ES-I3 (cell line): ENCODE results near the gene GOLT1B.
A peak's percentile ranks its signal among the peaks of the same experiment; 100 is the strongest.
"Not testable (repeated sequence)": the region's sequence is repeated elsewhere in the genome, so short reads cannot be mapped to it uniquely, and the experiment has no call there.

Experiments used
- H3K36me3 ChIP-seq: 2 replicates; pipeline ENCODE4 v1.6.1; 2013; ENCODE audit warnings: mild to moderate bottlenecking, low read length, control low read depth, moderate library complexity; ENCODE audit not compliant: insufficient read depth
- H3K4me1 ChIP-seq: 2 replicates; pipeline ENCODE4 v1.6.1; 2013; ENCODE audit warnings: mild to moderate bottlenecking, control low read depth, low read length; ENCODE audit not compliant: insufficient read depth
- H3K9ac ChIP-seq: 2 replicates; pipeline ENCODE4 v1.6.1; 2013; ENCODE audit warnings: low read depth, mild to moderate bottlenecking, low read length, moderate library complexity
- H3K9me3 ChIP-seq: 2 replicates; pipeline ENCODE4 v1.6.1; 2013; ENCODE audit warnings: mild to moderate bottlenecking, low read length, moderate library complexity; ENCODE audit not compliant: control insufficient read depth, insufficient read depth

The GOLT1B gene

GRCh38 chr12:21501258-21502163 lies at the start of gene GOLT1B, which contains the start of gene RECQL:
TSS of gene GOLT1B (plus strand) at chr12:21501789. CDS start at chr12:21501924, 135 bp downstream.
TSS of gene RECQL (minus strand) at chr12:21501635. CDS start at chr12:21499570, 2,065 bp downstream.
- Histone ChIP-seq H3K9me3 (no peaks in the 10 kb centered on the region), H3K9ac (peak within 1 kb of the TSS; percentile 79), H3K36me3 (peaks cover 12% of the 10 kb centered on the region; the same call in 1 of the 2 replicates), H3K4me1 (0 out of 2 replicates have a peak, but pooled peaks cover 4% of the 10 kb centered on the region)

- no peaks in the 10 kb centered on the region for H3K36me3 ChIP-seq
- no peak overlapping the region for H3K9ac ChIP-seq
Observed at GRCh38 chr12:21453312-21453852, 48.2 kb upstream of the GOLT1B start.

GRCh38 chr12:21456291-21456780 lies 45.3 kb upstream of the GOLT1B start:
- Histone ChIP-seq H3K9me3 (no peaks in the 10 kb centered on the region), H3K4me1 (no peaks in the 10 kb centered on the region), H3K9ac (no peak overlapping the region), H3K36me3 (no peaks in the 10 kb centered on the region)

More at GRCh38 chr12:21453312-21453852, 48.2 kb upstream of the GOLT1B start:
- H3K4me1 ChIP-seq, result no peaks in the 10 kb centered on the region
- no peaks in the 10 kb centered on the region for H3K9me3 ChIP-seq

GRCh38 chr12:21459474-21459873 lies 42.1 kb upstream of the GOLT1B start:
- no peak overlapping the region for H3K9ac ChIP-seq

GRCh38 chr12:21467334-21467733 lies 34.3 kb upstream of the GOLT1B start:
- not testable (repeated sequence) for H3K9ac ChIP-seq, H3K36me3 ChIP-seq, H3K4me1 ChIP-seq, H3K9me3 ChIP-seq

More at GRCh38 chr12:21459474-21459873, 42.1 kb upstream of the GOLT1B start:
- H3K9me3 ChIP-seq, result no peaks in the 10 kb centered on the region
- no peaks in the 10 kb centered on the region for H3K36me3 ChIP-seq
- no peaks in the 10 kb centered on the region for H3K4me1 ChIP-seq

GRCh38 chr12:21471294-21471693 lies 30.3 kb upstream of the GOLT1B start:
- Histone ChIP-seq H3K4me1 (no peaks in the 10 kb centered on the region), H3K9ac (no peak overlapping the region), H3K9me3 (no peaks in the 10 kb centered on the region), H3K36me3 (no peaks in the 10 kb centered on the region)

- Histone ChIP-seq H3K36me3 (no peaks in the 10 kb centered on the region), H3K9me3 (no peaks in the 10 kb centered on the region), H3K4me1 (no peaks in the 10 kb centered on the region), H3K9ac (no peak overlapping the region)
Observed at GRCh38 chr12:21472197-21472823, 29.3 kb upstream of the GOLT1B start.

- H3K9ac ChIP-seq, result no peak overlapping the region
- no peaks in the 10 kb centered on the region; the same call in 1 of the 2 replicates for H3K36me3 ChIP-seq
- no peaks in the 10 kb centered on the region for H3K4me1 ChIP-seq
Observed at GRCh38 chr12:21475552-21475951, 26.0 kb upstream of the GOLT1B start.

GRCh38 chr12:21476949-21477348 lies 24.6 kb upstream of the GOLT1B start:
- Histone ChIP-seq H3K4me1 (no peaks in the 10 kb centered on the region), H3K9ac (no peak overlapping the region), H3K36me3 (no peaks in the 10 kb centered on the region; the same call in 1 of the 2 replicates), H3K9me3 (no peaks in the 10 kb centered on the region)

More at GRCh38 chr12:21475552-21475951, 26.0 kb upstream of the GOLT1B start:
- H3K9me3 ChIP-seq, result no peaks in the 10 kb centered on the region

GRCh38 chr12:21478756-21479455 lies 22.7 kb upstream of the GOLT1B start:
- H3K9me3 ChIP-seq, result no peaks in the 10 kb centered on the region
- H3K9ac ChIP-seq, result no peak overlapping the region
- H3K4me1 ChIP-seq, result no peaks in the 10 kb centered on the region
- H3K36me3 ChIP-seq, result peaks cover 5% of the 10 kb centered on the region; the same call in 1 of the 2 replicates

GRCh38 chr12:21483531-21483930 lies 18.1 kb upstream of the GOLT1B start:
- Histone ChIP-seq H3K4me1 (no peaks in the 10 kb centered on the region), H3K36me3 (peaks cover 7% of the 10 kb centered on the region; the same call in 1 of the 2 replicates), H3K9me3 (no peaks in the 10 kb centered on the region)

GRCh38 chr12:21485998-21486397 lies 15.6 kb upstream of the GOLT1B start:
- no peak overlapping the region for H3K9ac ChIP-seq
- no peaks in the 10 kb centered on the region for H3K4me1 ChIP-seq
- no peaks in the 10 kb centered on the region for H3K9me3 ChIP-seq
- H3K36me3 ChIP-seq, result peaks cover 12% of the 10 kb centered on the region; the same call in 1 of the 2 replicates

More at GRCh38 chr12:21483531-21483930, 18.1 kb upstream of the GOLT1B start:
- no peak overlapping the region for H3K9ac ChIP-seq

- Histone ChIP-seq H3K4me1 (0 out of 2 replicates have a peak, but pooled peaks cover 4% of the 10 kb centered on the region), H3K9me3 (no peaks in the 10 kb centered on the region), H3K9ac (no peak overlapping the region), H3K36me3 (peaks cover 12% of the 10 kb centered on the region; the same call in 1 of the 2 replicates)
Observed at GRCh38 chr12:21499765-21500164, 1.8 kb upstream of the GOLT1B start.
